ENCODE data around the gene PIAS1. TPM values are rescaled to one million over a fixed set of nuclear protein-coding genes. Genes with fewer than 3 reads are reported as not detected.

Gene PIAS1
- total RNA-seq, 3 donors from 2014 or later (not counting 1 experiment from before 2014, with no cell fraction given): 94.7 to 103 (median 99.2) TPM

DNA sequence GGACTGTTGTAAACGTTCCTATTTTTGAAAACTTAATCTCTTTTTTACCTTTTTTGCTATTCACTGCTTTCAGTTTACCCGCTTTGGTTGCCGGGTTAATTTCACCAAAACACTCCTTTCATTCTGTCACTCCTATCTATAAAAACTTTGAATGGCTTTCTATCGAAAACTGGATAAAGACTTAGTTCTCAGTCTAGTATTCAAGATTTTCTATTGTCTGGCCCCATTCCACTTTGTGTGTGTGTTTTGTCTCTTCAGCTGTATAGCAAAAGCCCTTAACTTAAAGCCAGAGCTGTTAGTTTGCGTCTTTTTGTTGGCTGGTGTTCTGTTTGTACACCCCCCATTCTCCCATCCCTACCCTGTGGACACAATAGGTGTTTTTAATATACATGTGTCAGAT, 7.5 kb downstream of the PIAS1 start:
- H3K27me3 Mint-ChIP-seq (ENCODE audit: low read depth in 2 of 2): no peaks in the 10 kb centered on the region

DNA sequence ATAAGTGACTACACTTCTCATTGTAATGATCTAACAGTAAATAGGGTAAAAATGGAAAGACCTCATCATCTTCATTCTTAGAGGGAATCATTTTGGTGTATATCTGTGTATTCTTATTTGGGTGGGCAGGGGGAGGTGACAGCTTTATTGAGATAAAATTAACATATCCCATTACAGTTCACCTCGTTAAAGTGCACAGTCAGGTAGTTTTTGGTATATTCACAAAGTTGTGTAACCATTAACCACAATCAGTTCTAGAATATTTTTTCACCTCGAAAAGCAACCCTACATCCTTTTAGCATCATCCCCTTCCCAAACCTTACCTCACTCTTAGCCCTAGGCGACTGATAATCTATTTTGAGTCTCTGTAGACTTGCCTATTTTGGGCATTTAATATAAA, 8.1 kb downstream of the PIAS1 start:
- peak overlapping the region in 1 of 2 donors; percentile 77 for H3K27ac Mint-ChIP-seq
- peaks cover 2% of the 10 kb centered on the region for H3K4me1 ChIP-seq (ENCODE audit: control insufficient read depth, insufficient read depth, low read length)
- H3K27ac ChIP-seq (ENCODE audit: low read length): no peak overlapping the region
- no peak overlapping the region for H3K4me3 ChIP-seq (ENCODE audit: low read length)
- H3K27me3 ChIP-seq (ENCODE audit: control insufficient read depth, insufficient read depth, low read length): no peaks in the 10 kb centered on the region
- no peaks in the 10 kb centered on the region for H3K9me3 ChIP-seq (ENCODE audit: control insufficient read depth, insufficient read depth, low read length)
- intact Hi-C loops (cut with micrococcal nuclease): no loop called here
- no peaks in the 10 kb centered on the region for H3K9me3 Mint-ChIP-seq
- TF ChIP-seq, protein P1, sequence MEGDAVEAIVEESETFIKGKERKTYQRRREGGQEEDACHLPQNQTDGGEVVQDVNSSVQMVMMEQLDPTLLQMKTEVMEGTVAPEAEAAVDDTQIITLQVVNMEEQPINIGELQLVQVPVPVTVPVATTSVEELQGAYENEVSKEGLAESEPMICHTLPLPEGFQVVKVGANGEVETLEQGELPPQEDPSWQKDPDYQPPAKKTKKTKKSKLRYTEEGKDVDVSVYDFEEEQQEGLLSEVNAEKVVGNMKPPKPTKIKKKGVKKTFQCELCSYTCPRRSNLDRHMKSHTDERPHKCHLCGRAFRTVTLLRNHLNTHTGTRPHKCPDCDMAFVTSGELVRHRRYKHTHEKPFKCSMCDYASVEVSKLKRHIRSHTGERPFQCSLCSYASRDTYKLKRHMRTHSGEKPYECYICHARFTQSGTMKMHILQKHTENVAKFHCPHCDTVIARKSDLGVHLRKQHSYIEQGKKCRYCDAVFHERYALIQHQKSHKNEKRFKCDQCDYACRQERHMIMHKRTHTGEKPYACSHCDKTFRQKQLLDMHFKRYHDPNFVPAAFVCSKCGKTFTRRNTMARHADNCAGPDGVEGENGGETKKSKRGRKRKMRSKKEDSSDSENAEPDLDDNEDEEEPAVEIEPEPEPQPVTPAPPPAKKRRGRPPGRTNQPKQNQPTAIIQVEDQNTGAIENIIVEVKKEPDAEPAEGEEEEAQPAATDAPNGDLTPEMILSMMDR (IDR thresholded peaks at IDR 0.05): no peak
- H3K4me1 Mint-ChIP-seq: peaks cover 46 to 54% of the 10 kb centered on the region in 2 donors
- no peaks in the 10 kb centered on the region for H3K36me3 Mint-ChIP-seq
- ATAC-seq (peak in 1 of 3 donors; percentile 33), DNase-seq (no peak)
- 17% methylated on average over 2 of the region's 3 CpGs for WGBS (ENCODE audit: insufficient coverage)
- no peaks in the 10 kb centered on the region for H3K27me3 Mint-ChIP-seq (ENCODE audit: low read depth in 2 of 2)
- H3K4me3 Mint-ChIP-seq: peak overlapping the region; percentile 37
- no peaks in the 10 kb centered on the region for H3K36me3 ChIP-seq (ENCODE audit: control insufficient read depth, insufficient read depth, low read length)

More for the DNA sequence above, 7.5 kb downstream of the PIAS1 start:
- no peak overlapping the region for H3K27ac ChIP-seq (ENCODE audit: low read length)
- no peaks in the 10 kb centered on the region for H3K27me3 ChIP-seq (ENCODE audit: control insufficient read depth, insufficient read depth, low read length)
- Mint-ChIP-seq H3K27ac (peak overlapping the region; percentile 19 to 77), H3K4me3 (no peak overlapping the region), H3K4me1 (peaks cover 46 to 54% of the 10 kb centered on the region in 2 donors), H3K9me3 (no peaks in the 10 kb centered on the region), H3K36me3 (no peaks in the 10 kb centered on the region)
- DNase-seq (no peak), ATAC-seq (no peak)
- WGBS (ENCODE audit: insufficient coverage): 83% methylated on average over 3 of the region's 5 CpGs
- TF ChIP-seq, protein P1 (IDR thresholded peaks at IDR 0.05): no peak
- H3K36me3 ChIP-seq (ENCODE audit: control insufficient read depth, insufficient read depth, low read length): no peaks in the 10 kb centered on the region
- H3K4me1 ChIP-seq (ENCODE audit: control insufficient read depth, insufficient read depth, low read length): peaks cover 2% of the 10 kb centered on the region
- intact Hi-C loops (cut with micrococcal nuclease): no loop called here
- no peak overlapping the region for H3K4me3 ChIP-seq (ENCODE audit: low read length)
- H3K9me3 ChIP-seq (ENCODE audit: control insufficient read depth, insufficient read depth, low read length): no peaks in the 10 kb centered on the region

DNA sequence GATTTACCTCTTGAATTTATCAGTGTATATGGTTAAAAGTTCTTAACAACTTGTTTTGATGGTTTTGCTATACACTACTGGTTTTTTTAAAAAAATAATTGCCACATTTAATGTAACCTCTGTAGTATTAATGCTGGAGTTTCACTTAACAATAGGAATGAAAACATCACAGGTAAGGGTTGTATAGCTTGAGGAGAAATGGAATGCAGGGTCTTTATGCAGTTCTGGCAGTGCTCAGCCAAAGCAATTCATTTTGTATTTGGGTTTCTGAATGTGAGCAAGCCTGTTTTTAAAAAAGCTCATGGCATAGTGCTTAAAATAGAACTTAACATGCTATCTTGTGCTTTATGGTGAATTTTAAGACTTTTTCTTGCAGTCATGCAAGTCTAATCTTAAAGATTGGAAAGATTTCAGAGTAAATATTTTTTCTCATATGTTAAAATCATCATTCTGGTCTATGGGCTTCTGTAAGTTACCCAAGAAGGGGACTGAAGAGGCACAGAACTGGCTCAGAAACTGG, 8.9 kb downstream of the PIAS1 start:
- Mint-ChIP-seq H3K36me3 (no peaks in the 10 kb centered on the region), H3K9me3 (no peaks in the 10 kb centered on the region), H3K4me3 (peak overlapping the region; percentile 9), H3K27ac (peak overlapping the region in 1 of 2 donors; percentile 77), H3K4me1 (peaks cover 43 to 48% of the 10 kb centered on the region in 2 donors), H3K27me3 (ENCODE audit: low read depth in 2 of 2) (no peaks in the 10 kb centered on the region)
- Histone ChIP-seq H3K4me1 (ENCODE audit: control insufficient read depth, insufficient read depth, low read length) (peaks cover 2% of the 10 kb centered on the region), H3K36me3 (ENCODE audit: control insufficient read depth, insufficient read depth, low read length) (no peaks in the 10 kb centered on the region), H3K9me3 (ENCODE audit: control insufficient read depth, insufficient read depth, low read length) (no peaks in the 10 kb centered on the region), H3K27me3 (ENCODE audit: control insufficient read depth, insufficient read depth, low read length) (no peaks in the 10 kb centered on the region), H3K4me3 (ENCODE audit: low read length) (no peak overlapping the region), H3K27ac (ENCODE audit: low read length) (no peak overlapping the region)
- intact Hi-C loops (cut with micrococcal nuclease): no loop called here
- no peak for DNase-seq
- ATAC-seq: no peak
- TF ChIP-seq, protein P1 (IDR thresholded peaks at IDR 0.05): no peak

DNA sequence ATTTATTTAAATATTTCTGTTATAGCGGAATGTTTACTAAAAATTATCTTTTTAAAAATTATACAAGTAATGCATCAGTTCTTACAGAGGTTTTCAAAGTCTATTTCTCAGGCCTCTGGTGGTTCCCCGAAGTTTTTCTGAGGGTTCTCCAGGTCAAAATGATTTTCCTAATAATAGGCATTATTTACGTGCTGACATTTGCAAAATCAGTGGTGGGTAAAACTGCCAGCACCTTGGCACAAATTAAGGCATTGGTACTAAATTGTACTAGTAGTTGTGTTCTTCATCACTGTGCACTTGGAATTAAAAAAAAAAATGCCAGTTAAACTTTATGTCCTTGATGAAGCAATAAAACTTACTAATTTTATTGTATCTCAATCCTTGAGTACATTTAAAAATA, 9.5 kb downstream of the PIAS1 start:
- H3K4me1 Mint-ChIP-seq: peaks cover 38 to 42% of the 10 kb centered on the region in 2 donors
- no peak overlapping the region for H3K27ac Mint-ChIP-seq
- no peaks in the 10 kb centered on the region for H3K27me3 Mint-ChIP-seq (ENCODE audit: low read depth in 2 of 2)
- ATAC-seq (no peak), DNase-seq (no peak)
- no peaks in the 10 kb centered on the region for H3K36me3 Mint-ChIP-seq
- H3K27me3 ChIP-seq (ENCODE audit: control insufficient read depth, insufficient read depth, low read length): no peaks in the 10 kb centered on the region
- no peaks in the 10 kb centered on the region for H3K9me3 Mint-ChIP-seq
- H3K9me3 ChIP-seq (ENCODE audit: control insufficient read depth, insufficient read depth, low read length): no peaks in the 10 kb centered on the region
- intact Hi-C loops (cut with micrococcal nuclease): no loop called here
- H3K27ac ChIP-seq (ENCODE audit: low read length): no peak overlapping the region
- TF ChIP-seq, protein P1 (IDR thresholded peaks at IDR 0.05): no peak
- H3K4me3 Mint-ChIP-seq: no peak overlapping the region
- no peak overlapping the region for H3K4me3 ChIP-seq (ENCODE audit: low read length)
- WGBS (ENCODE audit: insufficient coverage): 93% methylated on average over 2 of the region's 3 CpGs
- H3K4me1 ChIP-seq (ENCODE audit: control insufficient read depth, insufficient read depth, low read length): peaks cover 2% of the 10 kb centered on the region
- H3K36me3 ChIP-seq (ENCODE audit: control insufficient read depth, insufficient read depth, low read length): no peaks in the 10 kb centered on the region
